Inflammatory macrophage treated with lipopolysaccharide for 4 hours (primary cell): Measurements from ENCODE around the gene SLC25A20.

ENCODE experiments used
- DNase-seq: peaks from one replicate; pipeline ENCODE4 v3.0.0-alpha.2; 2020

Gene SLC25A20

GRCh38 chr3:48897460-48898376 is 964 bp downstream of the SLC25A20 start:
- peak; percentile 26 for DNase-seq

- peak; percentile 49 for DNase-seq
Measured at GRCh38 chr3:48896936-48897335, 1.7 kb downstream of the SLC25A20 start.

- no peak for DNase-seq
Measured at GRCh38 chr3:48894516-48894915, 4.2 kb downstream of the SLC25A20 start.

GRCh38 chr3:48891606-48892005 is 7.1 kb downstream of the SLC25A20 start:
- no peak for DNase-seq

GRCh38 chr3:48885753-48886152 is 12.9 kb downstream of the SLC25A20 start:
- no peak for DNase-seq

- no peak for DNase-seq
Measured at GRCh38 chr3:48881652-48882114, 17.0 kb downstream of the SLC25A20 start.

GRCh38 chr3:48881006-48881405 is 17.7 kb downstream of the SLC25A20 start:
- DNase-seq, result no peak

- no peak for DNase-seq
Measured at GRCh38 chr3:48879994-48880377, 18.7 kb downstream of the SLC25A20 start.

- DNase-seq, result peak; percentile 69
Measured at GRCh38 chr3:48879307-48879993, 19.2 kb downstream of the SLC25A20 start.

- DNase-seq, result peak; percentile 89
Measured at GRCh38 chr3:48877671-48878070, 21.0 kb downstream of the SLC25A20 start.

- DNase-seq, result no peak
Measured at GRCh38 chr3:48863122-48863521, 35.6 kb downstream of the SLC25A20 start.

GRCh38 chr3:48859206-48859605 is 39.5 kb downstream of the SLC25A20 start:
- DNase-seq, result peak; percentile 60

- no peak for DNase-seq
Measured at GRCh38 chr3:48858709-48859108, 40.0 kb downstream of the SLC25A20 start.

GRCh38 chr3:48857641-48858040 is 41.0 kb downstream of the SLC25A20 start:
- no peak for DNase-seq

- no peak for DNase-seq
Measured at GRCh38 chr3:48856469-48856868, 42.2 kb downstream of the SLC25A20 start.

GRCh38 chr3:48855681-48856447 is 42.8 kb downstream of the SLC25A20 start:
- no peak for DNase-seq

- DNase-seq, result no peak
Measured at GRCh38 chr3:48852151-48852550, 46.5 kb downstream of the SLC25A20 start.

- no peak for DNase-seq
Measured at GRCh38 chr3:48851407-48851806, 47.3 kb downstream of the SLC25A20 start.

GRCh38 chr3:48848816-48849515 is 49.7 kb downstream of the SLC25A20 start:
- no peak for DNase-seq

GRCh38 chr3:48847504-48848423 is 50.9 kb downstream of the SLC25A20 start, which contains the start of gene PRKAR2A:
Gene PRKAR2A, minus strand, starts transcription at chr3:48847874. Its CDS starts 278 bp downstream, at chr3:48847596.
- DNase-seq, result peak; percentile 94

GRCh38 chr3:48847053-48847503 is 51.6 kb downstream of the SLC25A20 start:
- DNase-seq, result peak; percentile 55
